MCF 10A (cell line): ENCODE results near the gene GUCA2A. TPM values are rescaled to one million over a fixed set of nuclear protein-coding genes. Genes with fewer than 3 reads are reported as not detected.

Source experiments
- BruUV-seq: library from RNA; stranded (reverse); fragments of 400-500 nt; replicated peaks from 2 replicates; lab custom pipeline; 2021; lab: Mats Ljungman, UMichigan
- CTCF ChIA-PET: fragments of 300-600 bp; sonication (Branson Sonifier 250); formaldehyde crosslinking; extraction: SDS; loops from one replicate; lab custom pipeline; 2021; ENCODE audit warnings: antibody characterized with exemption, inconsistent platforms; lab: Yijun Ruan, JAX
- POLR2A ChIA-PET: fragments of 300-600, 350-650 bp; sonication (Branson Sonifier 250); formaldehyde crosslinking; extraction: SDS; loops from one replicate; lab custom pipeline; 2020; ENCODE audit warnings: antibody characterized with exemption, inconsistent platforms; lab: Yijun Ruan, JAX
- DNase-seq: peaks from one replicate; pipeline ENCODE4 v3.0.0-alpha.2; 2018; ENCODE audit not compliant: unreplicated experiment
- H3K27ac Mint-ChIP-seq: one replicate; pipeline ENCODE4 v1.8.0; 2022; ENCODE audit warnings: mild to moderate bottlenecking, low read depth, mixed read lengths; ENCODE audit not compliant: unreplicated experiment
- H3K27me3 Mint-ChIP-seq: one replicate; pipeline ENCODE4 v1.8.0; 2022; ENCODE audit warnings: mixed read lengths; ENCODE audit not compliant: insufficient read depth, unreplicated experiment
- H3K36me3 Mint-ChIP-seq: one replicate; pipeline ENCODE4 v1.8.0; 2022; ENCODE audit warnings: mild to moderate bottlenecking, moderate library complexity, mixed read lengths; ENCODE audit not compliant: insufficient read depth, unreplicated experiment
- H3K4me1 Mint-ChIP-seq: one replicate; pipeline ENCODE4 v1.8.0; 2022; ENCODE audit warnings: mixed read lengths; ENCODE audit not compliant: insufficient read depth, unreplicated experiment
- H3K4me3 Mint-ChIP-seq: one replicate; pipeline ENCODE4 v1.8.0; 2022; ENCODE audit warnings: mild to moderate bottlenecking, moderate library complexity, mixed read lengths; ENCODE audit not compliant: unreplicated experiment
- H3K9me3 Mint-ChIP-seq: one replicate; pipeline ENCODE4 v1.8.0; 2022; ENCODE audit warnings: mixed read lengths; ENCODE audit not compliant: unreplicated experiment
- intact Hi-C: fragments of 100-400 bp; cut with micrococcal nuclease; formaldehyde crosslinking; loops from 2 replicates; pipeline ENCODE4 v1.14.1; 2022
- total RNA-seq: library from RNA; stranded (reverse); gene quantifications from 2 replicates; pipeline ENCODE4 v1.2.3, GENCODE V29; 2022
- TF ChIP-seq, protein P1 (sequence below): fragments of 200-600 bp; IDR thresholded peaks from one replicate; pipeline ENCODE4 v1.8.0; 2022; ENCODE audit warnings: antibody characterized with exemption, mild to moderate bottlenecking; ENCODE audit not compliant: unreplicated experiment

Gene GUCA2A
- total RNA-seq, 1 experiment from 2014 or later: not detected

DNA sequence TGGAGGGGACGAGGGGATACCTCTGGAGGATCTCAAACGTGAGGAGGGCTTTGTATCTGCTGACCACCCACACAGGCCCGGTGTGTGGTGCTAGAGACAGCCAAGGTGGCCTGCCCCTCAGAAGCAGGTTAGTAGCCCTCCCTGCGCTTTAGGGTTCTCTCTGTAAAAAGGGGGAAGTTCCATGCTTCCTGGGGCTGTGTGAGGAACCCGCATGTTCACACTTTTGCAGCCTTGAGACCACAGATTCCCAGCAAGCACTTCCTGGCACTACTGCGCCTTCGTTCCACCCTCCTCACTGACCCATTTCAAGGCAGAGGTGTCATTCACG lies 19.2 kb downstream of the GUCA2A start:
- peaks cover 20% of the 10 kb centered on the region for H3K27me3 Mint-ChIP-seq
- H3K27ac Mint-ChIP-seq: no peak overlapping the region
- intact Hi-C loops: loop anchor here (10.0 kb wide), 1 partner anchor 589 kb away; no protein-coding TSS in a partner anchor
- no peaks in the 10 kb centered on the region for H3K4me1 Mint-ChIP-seq
- H3K4me3 Mint-ChIP-seq: no peak overlapping the region
- H3K9me3 Mint-ChIP-seq: no peaks in the 10 kb centered on the region
- TF ChIP-seq, protein P1, sequence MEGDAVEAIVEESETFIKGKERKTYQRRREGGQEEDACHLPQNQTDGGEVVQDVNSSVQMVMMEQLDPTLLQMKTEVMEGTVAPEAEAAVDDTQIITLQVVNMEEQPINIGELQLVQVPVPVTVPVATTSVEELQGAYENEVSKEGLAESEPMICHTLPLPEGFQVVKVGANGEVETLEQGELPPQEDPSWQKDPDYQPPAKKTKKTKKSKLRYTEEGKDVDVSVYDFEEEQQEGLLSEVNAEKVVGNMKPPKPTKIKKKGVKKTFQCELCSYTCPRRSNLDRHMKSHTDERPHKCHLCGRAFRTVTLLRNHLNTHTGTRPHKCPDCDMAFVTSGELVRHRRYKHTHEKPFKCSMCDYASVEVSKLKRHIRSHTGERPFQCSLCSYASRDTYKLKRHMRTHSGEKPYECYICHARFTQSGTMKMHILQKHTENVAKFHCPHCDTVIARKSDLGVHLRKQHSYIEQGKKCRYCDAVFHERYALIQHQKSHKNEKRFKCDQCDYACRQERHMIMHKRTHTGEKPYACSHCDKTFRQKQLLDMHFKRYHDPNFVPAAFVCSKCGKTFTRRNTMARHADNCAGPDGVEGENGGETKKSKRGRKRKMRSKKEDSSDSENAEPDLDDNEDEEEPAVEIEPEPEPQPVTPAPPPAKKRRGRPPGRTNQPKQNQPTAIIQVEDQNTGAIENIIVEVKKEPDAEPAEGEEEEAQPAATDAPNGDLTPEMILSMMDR: no peak
- no peaks in the 10 kb centered on the region for H3K36me3 Mint-ChIP-seq
- POLR2A ChIA-PET: interaction anchor here (0.7 kb wide), 1 partner anchor 672 kb away, joined by 3 read pairs; no protein-coding TSS in a partner anchor
- DNase-seq: no peak
- CTCF ChIA-PET: interaction anchor here (3.4 kb wide), 1 partner anchor 28 kb away, joined by 16 read pairs; no protein-coding TSS in a partner anchor
- no TSS peak for BruUV-seq

DNA sequence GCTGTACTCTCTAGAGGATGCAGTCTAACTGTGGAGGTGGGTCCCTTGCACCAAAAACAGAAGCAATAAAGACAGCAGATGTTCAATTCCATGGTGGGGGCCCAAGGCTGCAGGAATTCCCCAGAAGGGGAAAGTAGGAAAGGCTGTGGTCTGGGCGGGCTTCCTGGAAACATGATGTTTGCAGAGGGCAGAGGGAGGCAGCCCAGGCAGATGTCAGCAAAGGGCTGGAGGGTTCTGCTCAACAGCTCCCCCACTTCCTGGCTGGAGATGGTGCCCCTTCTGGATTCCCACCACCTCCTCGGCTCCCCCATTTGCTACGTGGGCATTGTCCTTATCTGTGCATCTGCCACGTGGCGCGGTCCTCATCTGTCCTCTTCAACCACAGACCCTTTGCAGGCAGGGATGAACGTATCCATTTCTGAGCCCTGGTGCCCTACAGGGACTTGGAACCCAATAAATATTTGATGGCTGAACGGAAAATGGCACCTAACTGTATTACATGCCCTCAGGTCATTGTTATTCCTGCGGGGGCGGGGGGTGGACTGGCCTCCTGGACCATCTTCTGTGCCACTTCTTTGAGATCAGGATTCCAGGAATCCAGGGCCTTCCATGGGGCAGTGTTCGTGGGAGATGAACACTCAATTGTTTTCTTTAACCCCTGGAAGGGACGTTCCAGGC lies 19.7 kb downstream of the GUCA2A start:
- no peak overlapping the region for H3K27ac Mint-ChIP-seq
- no peaks in the 10 kb centered on the region for H3K36me3 Mint-ChIP-seq
- POLR2A ChIA-PET: interaction anchor here (0.7 kb wide), 1 partner anchor 671 kb away, joined by 3 read pairs; no protein-coding TSS in a partner anchor
- no peak overlapping the region for H3K4me3 Mint-ChIP-seq
- H3K4me1 Mint-ChIP-seq: no peaks in the 10 kb centered on the region
- no peaks in the 10 kb centered on the region for H3K9me3 Mint-ChIP-seq
- peaks cover 15% of the 10 kb centered on the region for H3K27me3 Mint-ChIP-seq
- TF ChIP-seq, protein P1: no peak
- CTCF ChIA-PET: interaction anchor here (3.4 kb wide), 1 partner anchor 29 kb away, joined by 16 read pairs; no protein-coding TSS in a partner anchor
- intact Hi-C loops: loop anchor here (10.0 kb wide), 1 partner anchor 590 kb away; no protein-coding TSS in a partner anchor
- no TSS peak for BruUV-seq
- DNase-seq: no peak

DNA sequence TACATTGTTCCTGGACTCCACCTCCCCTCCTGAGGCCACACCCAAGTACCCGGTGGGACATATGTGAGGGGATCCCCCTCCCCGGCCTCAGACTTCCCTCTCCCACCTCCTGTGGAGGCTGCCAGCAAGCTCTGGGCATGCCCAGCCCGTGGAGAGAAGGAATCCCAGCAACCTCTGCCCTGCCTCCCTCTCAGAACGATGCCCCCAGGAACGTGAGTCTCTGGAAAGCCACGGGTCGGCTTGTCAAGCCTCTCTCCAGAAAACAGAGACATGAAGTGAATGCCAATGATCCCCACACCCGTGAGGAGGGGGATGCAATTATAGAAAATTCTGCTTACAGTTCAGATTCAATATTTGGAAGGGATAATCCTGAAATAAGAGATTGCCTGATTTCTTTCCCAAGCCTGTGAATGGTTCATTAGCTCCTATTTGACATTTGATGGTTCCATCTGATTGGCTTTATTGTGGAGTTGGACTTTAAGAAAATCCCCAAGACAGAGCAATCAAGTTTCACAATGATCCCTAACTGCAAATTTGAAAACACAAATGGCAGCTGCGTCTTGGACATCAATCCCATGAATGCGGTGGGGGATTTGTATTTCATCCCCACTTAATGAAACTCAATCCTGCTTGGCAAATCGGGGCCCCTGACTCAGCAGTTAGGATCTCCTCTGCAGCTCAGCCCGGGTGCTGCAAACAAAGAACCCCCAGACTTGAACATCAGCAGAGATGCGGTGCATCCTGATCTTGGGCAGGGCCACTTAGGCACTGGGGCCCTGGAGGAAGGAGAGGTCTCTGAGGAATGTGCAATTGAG lies 20.4 kb downstream of the GUCA2A start:
- intact Hi-C loops: loop anchor here (10.0 kb wide), 1 partner anchor 591 kb away; no protein-coding TSS in a partner anchor
- Mint-ChIP-seq H3K27me3 (peaks cover 11% of the 10 kb centered on the region), H3K4me3 (no peak overlapping the region), H3K27ac (no peak overlapping the region), H3K9me3 (no peaks in the 10 kb centered on the region), H3K36me3 (no peaks in the 10 kb centered on the region), H3K4me1 (no peaks in the 10 kb centered on the region)
- TF ChIP-seq, protein P1: no peak
- ChIA-PET POLR2A (interaction anchor here (0.6 kb wide), 1 partner anchor 22 kb away, joined by 4 read pairs; no protein-coding TSS in a partner anchor), CTCF (interaction anchor here (3.4 kb wide), 1 partner anchor 30 kb away, joined by 16 read pairs; no protein-coding TSS in a partner anchor)
- DNase-seq: no peak
- no TSS peak for BruUV-seq
